Tongue (tissue), 2 donors: ENCODE measurements around the gene SPATA13. TPM values are rescaled to one million over a fixed set of nuclear protein-coding genes. Genes with fewer than 3 reads are reported as not detected.
A peak's percentile ranks its signal among the peaks of the same experiment; 100 is the strongest.
"Not testable (repeated sequence)": the region's sequence is repeated elsewhere in the genome, so short reads cannot be mapped to it uniquely, and the experiment has no call there.

Source experiments
- DNase-seq: peaks from one replicate; pipeline ENCODE4 v3.0.0-alpha.2; 2015
- total RNA-seq: library from RNA; depleted of rRNA; stranded (reverse); fragments of >200 nt; gene quantifications from one replicate; pipeline ENCODE4 v1.2.3, GENCODE V29; 2014

The SPATA13 gene
- total RNA-seq, 1 donor from 2014 or later: 11.3 TPM

DNA sequence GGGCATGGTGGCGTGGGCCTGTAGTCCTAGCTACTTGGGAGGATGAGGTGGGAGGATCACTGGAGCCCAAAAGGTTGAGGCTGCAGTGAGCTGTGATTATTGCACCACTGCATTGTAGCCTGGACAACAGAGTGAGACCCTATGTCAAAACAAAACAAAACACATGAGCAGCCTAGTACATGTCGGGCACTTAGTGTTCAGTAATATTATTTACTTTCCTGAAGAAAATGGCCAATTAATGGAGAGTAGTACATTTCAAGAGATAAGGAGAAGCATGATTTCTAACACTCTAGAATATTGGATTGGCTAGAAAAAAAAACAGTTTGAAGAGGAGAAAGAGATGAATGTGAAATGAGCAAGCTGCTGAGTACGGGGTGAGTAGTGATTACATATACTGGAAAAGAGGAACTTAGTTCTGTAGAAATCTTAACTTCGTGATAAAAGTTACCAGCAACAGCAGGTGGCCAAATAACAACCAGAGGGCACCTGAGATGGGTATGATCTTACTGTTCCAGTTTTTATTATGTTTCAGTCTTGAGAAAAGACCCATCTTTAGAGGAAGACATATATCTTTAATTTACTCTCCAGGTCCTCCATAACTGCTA lies 36.2 kb downstream of the SPATA13 start:
- DNase-seq: no peak

DNA sequence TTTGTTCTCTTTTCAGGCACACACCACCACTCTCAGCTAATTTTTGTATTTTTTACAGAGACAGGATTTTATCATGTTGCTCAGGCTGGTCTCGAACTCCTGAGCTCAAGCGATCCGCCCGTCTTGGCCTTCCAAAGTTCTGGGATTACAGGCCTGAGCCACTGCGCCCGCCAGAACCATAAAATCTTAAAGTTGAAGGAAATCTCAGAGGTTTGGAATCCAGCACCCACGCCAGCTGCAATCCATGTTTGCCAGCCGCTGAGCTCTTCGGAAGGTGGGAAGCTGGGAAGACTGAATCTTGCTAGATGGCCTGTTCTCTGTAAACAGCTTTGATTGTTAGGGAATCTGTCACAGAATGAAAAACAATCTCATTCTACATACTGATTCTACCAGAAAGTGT lies 38.5 kb downstream of the SPATA13 start:
- DNase-seq: no peak

DNA sequence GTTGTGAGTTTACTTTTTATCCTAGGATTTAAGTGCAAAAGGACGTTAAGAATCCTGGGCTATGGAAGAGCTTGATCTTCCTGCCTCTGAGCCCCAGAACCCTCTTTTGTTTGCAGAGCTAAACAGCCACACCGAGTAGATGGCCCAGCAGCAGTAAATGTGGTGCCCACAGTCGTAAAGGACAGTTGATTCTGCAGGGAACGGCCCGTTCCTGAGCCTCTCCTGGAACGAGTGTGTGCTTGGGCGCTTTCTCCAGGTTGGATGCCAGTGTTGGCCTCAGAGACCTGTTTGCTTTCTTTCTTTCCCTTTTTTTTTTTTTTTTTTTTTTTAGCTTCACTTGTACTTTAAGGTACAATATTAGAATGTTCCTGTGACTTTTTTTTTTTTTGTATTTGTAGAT lies 41.7 kb downstream of the SPATA13 start:
- DNase-seq: no peak

DNA sequence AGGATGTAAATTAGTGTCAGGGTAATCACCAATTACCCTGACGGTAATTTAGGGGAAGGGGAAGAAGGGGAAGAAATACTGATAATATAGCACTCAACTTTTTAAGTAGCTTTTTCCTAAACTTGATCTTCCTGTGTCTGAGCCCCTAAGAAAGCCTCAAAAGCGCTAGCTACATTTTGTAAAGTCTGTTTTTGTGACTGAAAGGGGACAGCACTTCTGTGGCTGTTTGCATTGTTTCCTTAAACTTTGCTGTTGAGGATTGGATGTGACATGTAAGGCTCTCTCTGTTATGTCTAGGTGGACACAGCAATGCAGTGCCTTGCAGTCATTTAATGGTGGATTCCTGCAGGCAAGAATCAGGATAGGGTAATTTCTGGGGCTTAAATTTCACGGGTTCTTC lies 42.8 kb downstream of the SPATA13 start:
- no peak for DNase-seq

DNA sequence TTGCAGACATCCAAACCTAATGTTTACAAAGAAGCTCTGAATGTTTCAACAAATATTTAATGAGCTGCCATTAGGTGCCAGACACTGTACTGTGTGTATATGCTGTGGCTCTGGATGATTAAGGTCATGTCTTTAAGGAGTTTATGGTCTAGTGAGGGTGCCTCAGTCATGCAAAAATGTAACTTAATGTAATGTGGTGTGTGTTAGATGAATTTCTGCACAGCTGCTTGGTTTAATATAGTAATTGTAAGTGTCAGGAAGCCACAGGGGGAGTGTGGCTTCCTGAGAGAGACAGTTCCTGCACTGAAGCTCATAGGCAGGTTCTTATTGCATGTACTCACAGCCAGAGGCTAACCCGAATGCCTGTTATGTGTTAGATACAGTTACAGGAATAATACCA lies 43.3 kb downstream of the SPATA13 start:
- DNase-seq: peak; percentile 54

DNA sequence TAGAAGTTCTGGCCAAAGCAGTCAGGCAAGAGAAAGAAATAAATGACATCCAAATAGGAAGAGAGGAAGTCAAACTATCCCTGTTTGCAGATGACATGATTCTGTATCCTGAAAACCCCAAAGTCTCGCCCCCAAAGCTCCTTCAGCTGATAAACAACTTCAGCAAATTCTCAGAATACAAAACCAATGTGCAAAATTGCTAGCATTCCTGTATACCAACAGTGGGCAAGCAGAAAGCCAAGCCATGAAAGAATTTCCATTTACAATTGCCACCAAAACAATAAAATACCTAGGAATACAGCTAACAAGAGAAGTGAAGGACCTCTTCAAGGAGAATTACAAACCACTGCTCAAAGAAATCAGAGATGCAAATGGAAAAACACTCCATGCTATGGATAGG lies 44.6 kb downstream of the SPATA13 start:
- DNase-seq: not testable (repeated sequence)

DNA sequence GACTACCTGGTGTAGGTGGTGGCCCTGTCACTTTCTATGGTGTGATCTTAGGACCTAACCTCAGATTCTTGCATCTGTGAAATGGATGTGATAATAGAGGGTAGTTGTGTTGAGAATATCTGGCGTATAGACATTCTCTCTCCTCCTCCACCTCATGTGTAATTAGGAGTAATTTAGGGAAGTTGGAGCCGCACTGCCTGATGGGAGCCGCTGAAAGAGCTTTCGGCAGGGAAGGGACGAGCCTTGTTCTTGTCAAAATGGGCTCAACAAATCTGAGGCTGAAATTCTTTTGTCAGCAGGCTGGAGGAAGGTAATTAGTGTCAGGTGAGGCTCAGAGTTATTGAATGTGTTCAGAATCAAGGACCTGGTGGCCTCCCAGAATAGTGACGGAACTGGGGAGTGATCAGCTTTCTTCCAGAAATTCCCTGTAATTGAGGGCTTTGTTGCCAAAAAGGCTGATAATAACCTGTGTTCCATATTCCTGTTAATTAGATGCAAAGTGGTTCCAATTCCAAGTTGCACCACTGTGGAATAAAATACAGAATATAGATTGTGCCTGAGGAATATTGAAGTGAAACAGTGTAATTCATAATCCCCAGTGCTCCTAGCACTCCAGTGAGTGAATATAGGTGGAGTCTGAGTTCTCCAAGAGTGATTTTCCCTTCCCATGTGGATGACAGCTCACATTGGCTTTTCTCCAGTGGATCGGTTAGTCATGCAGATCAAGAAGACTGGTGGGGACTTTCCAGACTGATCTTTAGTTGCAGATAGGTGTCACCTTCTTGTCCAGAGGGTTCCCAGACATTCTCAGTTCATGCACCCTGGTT lies 47.5 kb downstream of the SPATA13 start:
- DNase-seq: peak; percentile 67

DNA sequence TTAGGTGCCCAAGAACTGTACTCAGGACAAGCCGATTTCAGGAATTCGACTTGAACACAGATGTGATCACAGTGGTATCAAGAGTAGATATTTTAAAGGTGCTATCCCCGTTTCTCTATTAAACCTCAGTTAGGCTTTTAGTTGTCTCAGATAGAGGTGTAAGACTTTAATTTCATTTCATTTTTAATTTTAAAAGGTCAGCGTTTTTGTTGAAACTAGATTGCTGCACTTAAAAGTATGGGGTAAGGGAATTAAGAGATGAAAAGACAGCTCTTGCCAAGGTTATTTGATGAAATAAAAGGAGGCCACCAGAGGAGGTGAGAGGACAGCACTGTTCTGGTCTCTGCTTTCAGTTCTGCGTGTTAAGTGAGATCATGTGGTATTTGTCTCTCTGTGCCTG lies 48.6 kb downstream of the SPATA13 start:
- DNase-seq: no peak

DNA sequence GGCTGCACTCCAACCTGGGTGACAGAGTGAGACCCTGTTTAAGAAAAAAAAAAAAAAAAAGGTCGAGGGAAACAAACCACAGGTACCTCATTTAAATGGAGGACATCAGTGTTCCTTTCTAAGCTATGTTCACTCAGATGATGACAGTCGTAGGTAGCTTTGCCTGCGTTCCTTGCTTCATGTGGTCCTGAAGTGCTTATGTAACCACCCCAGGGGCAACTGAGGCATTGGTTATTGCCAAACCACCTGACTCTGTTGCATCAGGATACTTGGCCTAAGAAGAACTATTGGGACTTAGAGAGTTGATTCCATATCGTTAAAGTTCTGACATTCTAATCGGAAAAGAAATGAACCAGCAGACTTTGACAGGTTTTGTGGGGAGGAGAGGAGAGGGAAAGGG lies 51.7 kb downstream of the SPATA13 start:
- DNase-seq: no peak

DNA sequence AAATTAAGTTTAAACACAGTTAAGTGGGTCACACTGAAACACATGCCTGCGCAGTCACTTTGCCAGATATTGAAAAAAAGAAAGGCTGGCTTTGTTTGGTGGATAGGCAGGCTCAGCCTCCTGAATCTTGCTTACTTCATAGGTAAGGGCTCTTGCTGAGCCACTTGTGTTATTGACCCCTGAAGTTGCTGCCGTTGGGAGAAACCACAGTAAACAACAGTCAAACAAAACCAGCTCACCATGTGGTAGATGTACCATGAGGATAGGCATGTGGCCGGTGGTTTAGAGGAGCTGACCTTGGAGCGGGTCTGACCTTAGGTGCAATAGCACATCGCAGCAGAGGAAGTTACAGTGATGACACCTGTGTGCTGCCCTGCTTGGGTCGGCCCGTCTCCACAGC lies 52.2 kb downstream of the SPATA13 start:
- no peak for DNase-seq

DNA sequence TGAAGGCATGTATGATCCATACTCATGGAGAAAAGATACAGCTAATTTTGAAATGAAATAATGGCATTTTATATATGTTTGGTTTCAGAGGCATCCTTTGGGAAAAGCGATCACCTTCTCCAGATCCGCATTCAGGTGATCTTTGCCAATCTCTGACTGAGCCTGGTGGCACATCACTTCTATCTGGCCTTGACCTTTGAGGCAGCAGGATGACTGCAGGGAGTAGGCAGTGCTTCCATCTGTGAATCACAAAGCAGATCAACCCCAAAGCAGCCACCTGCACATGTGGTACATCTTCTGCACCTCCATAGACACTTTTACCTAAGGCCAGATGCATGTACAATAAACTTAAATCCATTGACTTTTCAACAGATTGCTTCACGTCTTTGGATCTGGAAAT lies 53.4 kb downstream of the SPATA13 start:
- DNase-seq: no peak

DNA sequence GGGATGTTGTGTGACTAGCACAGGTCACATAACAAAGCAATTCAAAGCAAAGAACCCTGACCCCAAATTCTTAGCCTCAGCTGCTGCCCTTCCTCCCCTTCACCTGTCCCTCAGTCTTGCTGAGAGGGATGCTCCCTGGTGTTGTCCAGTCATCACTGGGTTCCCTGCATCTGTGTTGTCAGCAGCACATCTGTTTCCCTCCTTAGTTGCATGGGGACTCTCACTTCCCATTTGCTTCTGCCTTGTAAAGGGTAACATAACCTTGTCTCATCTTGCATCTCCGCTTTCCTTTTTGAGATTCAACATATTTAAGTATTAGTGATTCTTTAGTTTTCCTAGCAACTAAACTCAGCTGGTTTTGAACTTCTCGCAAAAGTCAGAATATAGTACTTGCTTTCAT lies 54.0 kb downstream of the SPATA13 start:
- DNase-seq: no peak

DNA sequence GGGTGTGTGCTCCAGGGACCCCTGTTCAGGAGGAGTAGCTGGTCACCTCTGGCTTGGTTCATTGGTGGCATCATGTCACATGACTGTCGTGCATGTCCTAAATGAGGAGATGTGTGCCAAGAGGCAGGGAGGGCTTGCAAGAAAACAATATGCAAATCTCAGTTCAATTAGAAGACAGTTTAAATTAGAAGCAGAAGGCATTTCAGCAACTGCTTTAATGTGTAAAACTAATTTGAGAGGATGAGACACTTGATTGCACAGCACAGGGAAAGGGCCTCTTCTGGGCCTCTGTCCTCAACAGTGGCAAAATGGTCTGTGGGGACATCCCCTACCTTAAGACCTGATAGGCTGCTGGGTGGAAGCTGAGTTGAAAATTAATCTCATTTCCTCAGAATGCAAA lies 54.6 kb downstream of the SPATA13 start:
- DNase-seq: no peak

DNA sequence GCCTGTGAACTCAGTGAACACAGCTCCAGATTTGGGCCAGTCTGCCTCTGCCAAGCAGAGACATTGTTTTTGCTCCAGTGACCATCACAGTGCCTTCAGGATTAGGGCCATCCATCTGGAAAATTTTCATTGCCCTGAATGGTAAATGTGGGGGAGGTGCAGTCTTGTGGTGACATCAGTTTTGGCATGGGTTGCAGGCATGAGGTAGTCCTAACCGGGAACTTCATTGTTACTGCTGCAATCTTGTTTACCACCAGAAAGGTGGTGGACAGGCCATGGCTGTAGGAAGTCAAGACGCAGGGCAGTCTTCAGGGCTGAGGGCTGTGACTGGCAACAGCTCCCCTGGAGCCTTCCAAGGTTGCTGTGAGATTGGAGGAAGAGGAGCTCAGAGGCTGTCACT lies 55.2 kb downstream of the SPATA13 start:
- DNase-seq: peak; percentile 51

DNA sequence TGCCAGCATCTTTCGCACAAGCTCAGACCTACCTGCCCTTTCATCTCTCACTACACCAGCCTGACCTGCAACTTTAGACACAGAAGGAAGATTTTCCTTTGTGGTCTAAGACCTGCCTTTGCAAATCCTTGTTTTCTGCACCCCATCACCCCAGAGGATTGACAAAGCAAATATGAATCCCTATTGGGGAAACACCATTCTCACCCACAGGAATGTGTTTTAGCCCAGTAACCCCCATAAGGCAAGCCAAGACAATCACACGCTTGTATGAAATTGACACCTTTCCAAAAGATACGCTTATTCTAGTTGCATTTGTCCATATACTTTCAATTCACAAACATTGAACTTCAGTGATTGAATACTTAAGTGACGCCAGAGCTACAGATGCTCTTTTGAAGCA lies 55.7 kb downstream of the SPATA13 start:
- no peak for DNase-seq

DNA sequence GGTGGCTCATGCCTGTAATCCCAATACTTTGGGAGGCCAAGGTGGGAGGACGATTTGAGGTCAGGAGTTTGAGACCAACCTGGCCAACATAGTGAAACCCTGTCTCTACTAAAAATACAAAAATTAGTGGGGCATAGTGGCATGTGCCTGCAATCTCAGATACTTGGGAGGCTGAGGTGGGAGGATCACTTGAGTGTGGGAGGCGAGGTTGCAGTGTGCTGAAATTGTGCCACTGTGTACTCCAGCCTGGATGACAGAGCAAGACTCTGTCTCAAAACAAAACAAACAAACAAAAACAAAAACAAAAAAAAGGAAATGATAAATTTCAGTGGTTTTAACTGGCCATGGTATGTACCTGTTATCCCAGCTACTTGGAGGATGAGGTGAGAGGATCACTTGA lies 56.3 kb downstream of the SPATA13 start:
- DNase-seq: not testable (repeated sequence)

DNA sequence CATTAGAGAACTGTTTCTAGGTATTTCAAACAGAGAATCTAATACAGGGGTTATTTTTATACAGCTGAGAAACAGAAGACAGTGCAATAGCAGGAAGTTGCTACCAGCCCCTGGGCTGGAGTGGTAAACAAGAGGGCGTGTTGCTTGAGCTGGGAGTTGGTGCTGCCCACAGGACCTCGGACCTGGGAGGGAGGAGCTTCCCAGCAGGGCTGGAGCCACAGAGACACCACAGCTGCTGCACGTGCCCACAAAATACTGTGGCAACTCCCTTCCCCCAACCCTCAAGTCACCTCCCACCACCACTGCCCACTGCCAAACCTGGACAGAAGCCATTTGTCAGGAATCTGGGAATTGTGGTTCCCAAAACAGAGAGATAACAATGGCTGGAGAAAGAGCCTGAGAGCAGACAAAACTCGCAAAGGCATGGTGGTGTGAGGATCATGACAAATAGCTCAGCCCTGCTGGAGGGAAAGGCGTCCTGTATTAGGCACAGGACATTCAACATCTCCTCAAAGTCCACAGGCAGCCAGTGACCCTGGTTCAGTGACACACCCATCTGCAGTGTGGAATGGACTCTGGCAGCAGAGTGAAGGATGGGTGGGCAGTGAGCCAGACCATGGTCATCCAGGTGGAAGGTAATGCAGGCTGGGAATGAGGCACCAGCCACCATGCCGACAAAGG lies 57.2 kb downstream of the SPATA13 start:
- no peak for DNase-seq

DNA sequence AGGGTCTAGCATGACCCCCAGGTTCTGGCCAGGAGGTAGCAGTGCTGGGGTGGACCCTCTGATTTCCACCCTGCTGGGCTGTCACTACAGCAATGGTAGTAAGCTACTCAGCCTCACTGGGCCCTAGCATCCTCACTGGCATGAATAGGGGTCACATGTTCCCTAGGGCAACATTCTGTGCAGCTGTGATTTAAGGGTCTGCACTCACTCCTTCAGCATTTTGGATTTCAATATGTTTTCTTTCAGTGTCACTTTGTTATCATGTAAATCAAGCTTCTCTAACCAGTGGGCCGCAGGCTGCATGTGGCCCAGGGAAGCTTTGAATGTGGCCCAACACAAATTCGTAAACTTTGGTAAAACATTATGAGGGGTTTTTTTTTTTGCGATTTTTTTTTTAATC lies 57.8 kb downstream of the SPATA13 start:
- no peak for DNase-seq

DNA sequence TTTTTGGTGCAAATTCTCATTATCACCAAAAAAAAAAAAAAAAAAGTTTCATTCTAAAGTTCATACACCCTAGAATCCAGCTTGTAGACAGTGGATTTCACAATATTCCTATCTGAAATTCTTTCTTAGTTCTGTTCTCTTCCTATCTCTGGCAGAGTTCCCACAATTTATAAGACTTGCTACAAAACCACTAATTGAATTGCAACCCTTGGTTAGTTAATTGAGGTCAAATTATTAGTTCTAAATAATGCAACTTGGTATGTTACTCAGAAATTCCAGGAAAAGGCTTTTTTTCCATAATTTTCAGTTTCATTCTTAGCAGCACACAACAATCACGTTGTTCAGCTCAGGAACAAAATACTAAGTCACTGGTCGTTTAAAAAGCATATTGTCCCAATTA lies 58.5 kb downstream of the SPATA13 start:
- no peak for DNase-seq

DNA sequence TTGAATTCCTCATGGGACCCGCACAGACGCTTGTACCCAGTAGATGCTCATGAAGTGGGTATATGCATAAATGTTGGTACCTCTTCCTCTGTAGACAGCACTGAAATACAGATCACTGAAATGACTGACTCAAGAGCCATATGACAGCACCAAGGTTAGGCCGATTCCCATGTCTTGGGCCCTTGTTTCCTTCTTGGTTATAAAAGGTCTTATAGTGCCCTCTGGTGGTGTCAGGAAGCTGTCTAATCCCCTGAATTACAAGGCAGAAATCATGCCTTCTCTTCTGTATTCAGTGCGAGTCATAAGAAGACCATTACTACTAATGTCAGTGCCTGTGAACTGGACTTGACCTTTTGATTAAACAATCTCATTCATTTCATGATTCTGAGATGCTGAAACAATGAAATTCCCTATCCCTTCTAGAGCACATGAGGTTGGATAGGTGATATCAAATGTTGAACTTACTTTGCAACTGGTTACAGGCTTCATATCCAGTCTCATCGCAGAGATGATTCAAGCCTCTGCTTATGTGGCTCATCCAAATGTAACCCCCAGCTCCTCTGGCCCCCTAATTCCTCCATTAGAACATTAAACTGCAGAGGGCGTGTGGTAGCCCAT lies 59.7 kb downstream of the SPATA13 start:
- DNase-seq: peak; percentile 91

DNA sequence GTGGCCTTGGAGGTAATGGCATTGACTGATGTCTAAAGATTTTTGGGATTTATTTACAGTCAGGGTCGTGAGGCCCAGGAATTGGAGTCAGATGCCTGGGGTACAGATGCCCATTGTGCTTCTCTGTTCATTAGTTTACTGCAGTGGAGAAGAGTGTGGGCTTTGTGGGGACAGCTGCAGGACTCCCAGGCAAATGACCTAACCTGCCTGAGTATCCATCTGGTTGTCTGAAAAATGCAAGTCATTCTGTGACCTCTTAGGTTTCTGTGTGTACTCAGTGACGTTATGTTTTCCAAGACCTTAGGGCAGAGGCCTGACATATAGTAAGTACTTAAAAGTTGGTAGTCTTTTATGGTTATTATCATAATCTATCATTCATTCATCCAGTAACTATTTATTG lies 60.5 kb downstream of the SPATA13 start:
- DNase-seq: no peak

DNA sequence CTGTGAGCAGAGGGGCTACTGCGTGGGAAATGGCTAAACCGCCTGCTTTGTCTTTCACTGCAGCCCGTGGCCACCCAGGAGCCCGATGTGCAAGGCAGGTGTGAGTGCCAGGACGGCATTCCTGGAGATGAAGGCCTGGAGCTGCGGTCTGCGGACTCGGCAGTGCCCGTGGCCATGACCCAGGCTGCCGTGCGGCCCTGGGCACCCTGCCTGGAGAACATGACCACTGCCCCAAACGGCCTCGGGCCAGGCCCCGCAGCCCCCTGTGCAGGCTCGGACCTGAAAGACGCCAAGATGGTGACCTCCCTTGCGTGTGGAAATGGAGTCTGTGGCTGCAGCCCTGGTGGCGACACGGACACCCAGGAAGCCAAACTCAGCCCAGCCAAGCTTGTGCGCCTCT lies 62.2 kb downstream of the SPATA13 start:
- no peak for DNase-seq
